ENCODE results near the gene OR14J1. TPM values are rescaled to one million over a fixed set of nuclear protein-coding genes. Genes with fewer than 3 reads are reported as not detected.
"Not testable (repeated sequence)": the region's sequence is repeated elsewhere in the genome, so short reads cannot be mapped to it uniquely, and the experiment has no call there.

Gene OR14J1
- total RNA-seq, 1 donor from 2014 or later: not detected

DNA sequence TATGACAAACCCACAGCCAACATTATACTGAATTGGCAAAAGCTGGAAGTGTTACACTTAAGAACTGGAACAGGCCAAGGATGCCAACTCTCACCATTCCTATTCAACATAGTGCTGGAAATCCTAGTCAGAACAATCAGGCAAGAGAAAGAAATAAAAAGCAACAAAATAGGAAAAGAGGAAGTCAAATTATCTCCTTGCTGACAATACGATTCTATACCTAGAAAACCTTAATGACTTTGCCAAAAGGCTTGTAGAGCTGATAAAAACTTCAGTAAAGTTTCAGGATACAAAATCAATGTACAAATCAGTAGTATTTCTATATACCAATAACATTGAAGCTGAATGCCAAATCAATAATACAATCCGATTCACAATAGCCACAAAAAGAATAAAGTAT, 34.8 kb downstream of the OR14J1 start:
- H3K36me3 Mint-ChIP-seq (ENCODE audit: low read depth): no peaks in the 10 kb centered on the region
- H3K4me3 Mint-ChIP-seq: no peak overlapping the region
- no peaks in the 10 kb centered on the region for H3K4me1 Mint-ChIP-seq
- peaks cover 14% of the 10 kb centered on the region for H3K27me3 Mint-ChIP-seq (ENCODE audit: low read depth)
- H3K27ac Mint-ChIP-seq (ENCODE audit: unreplicated experiment): no peak overlapping the region
- TF ChIP-seq, protein P1, sequence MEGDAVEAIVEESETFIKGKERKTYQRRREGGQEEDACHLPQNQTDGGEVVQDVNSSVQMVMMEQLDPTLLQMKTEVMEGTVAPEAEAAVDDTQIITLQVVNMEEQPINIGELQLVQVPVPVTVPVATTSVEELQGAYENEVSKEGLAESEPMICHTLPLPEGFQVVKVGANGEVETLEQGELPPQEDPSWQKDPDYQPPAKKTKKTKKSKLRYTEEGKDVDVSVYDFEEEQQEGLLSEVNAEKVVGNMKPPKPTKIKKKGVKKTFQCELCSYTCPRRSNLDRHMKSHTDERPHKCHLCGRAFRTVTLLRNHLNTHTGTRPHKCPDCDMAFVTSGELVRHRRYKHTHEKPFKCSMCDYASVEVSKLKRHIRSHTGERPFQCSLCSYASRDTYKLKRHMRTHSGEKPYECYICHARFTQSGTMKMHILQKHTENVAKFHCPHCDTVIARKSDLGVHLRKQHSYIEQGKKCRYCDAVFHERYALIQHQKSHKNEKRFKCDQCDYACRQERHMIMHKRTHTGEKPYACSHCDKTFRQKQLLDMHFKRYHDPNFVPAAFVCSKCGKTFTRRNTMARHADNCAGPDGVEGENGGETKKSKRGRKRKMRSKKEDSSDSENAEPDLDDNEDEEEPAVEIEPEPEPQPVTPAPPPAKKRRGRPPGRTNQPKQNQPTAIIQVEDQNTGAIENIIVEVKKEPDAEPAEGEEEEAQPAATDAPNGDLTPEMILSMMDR (conservative IDR thresholded peaks at IDR 0.05): no peak
- peaks cover 4% of the 10 kb centered on the region for H3K9me3 Mint-ChIP-seq
- DNase-seq (ENCODE audit: low read depth, low spot score): no peak

DNA sequence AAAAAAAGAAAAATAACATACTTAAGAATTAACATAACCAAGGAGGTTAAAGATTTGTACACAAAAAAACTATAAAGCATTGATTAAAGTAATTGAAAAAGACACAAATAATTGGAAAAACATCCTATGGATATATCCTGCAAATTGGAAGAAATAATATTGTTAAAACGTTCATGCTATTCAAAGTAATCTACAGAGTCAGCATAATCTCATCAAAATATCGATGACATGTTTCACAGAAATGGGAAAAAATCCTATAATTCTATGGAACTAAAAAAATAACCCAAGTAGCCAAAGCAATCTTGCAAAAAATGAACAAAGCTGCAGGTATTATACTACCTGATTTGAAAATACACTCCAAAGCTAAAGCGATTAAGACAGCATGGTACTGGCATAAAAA, 43.9 kb downstream of the OR14J1 start:
- Mint-ChIP-seq H3K4me1 (no peaks in the 10 kb centered on the region), H3K27me3 (ENCODE audit: low read depth) (peaks cover 2% of the 10 kb centered on the region), H3K4me3 (no peak overlapping the region), H3K36me3 (ENCODE audit: low read depth) (no peaks in the 10 kb centered on the region), H3K27ac (ENCODE audit: unreplicated experiment) (no peak overlapping the region), H3K9me3 (no peaks in the 10 kb centered on the region)
- TF ChIP-seq, protein P1 (conservative IDR thresholded peaks at IDR 0.05): no peak
- no peak for DNase-seq (ENCODE audit: low read depth, low spot score)

DNA sequence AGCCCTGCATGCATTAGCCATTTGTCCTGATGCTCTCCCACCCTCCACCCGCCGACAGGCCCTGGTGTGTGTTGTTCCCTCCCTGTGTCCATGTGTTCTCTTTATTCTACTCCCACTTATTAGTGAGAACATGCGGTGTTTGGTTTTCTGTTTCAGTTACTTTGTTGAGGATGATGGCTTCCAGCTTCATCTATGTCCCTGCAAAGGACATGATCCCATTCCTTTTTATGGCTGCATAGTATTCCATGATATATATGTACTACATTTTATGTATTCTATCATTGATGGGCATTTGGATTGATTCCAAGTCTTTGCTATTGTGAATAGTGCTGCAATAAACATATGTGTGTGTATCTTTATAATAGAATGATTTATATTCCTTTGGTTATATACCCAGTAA, 47.8 kb downstream of the OR14J1 start:
- H3K9me3 Mint-ChIP-seq; H3K27ac Mint-ChIP-seq (ENCODE audit: unreplicated experiment); DNase-seq (ENCODE audit: low read depth, low spot score); H3K36me3 Mint-ChIP-seq (ENCODE audit: low read depth); H3K4me3 Mint-ChIP-seq; H3K4me1 Mint-ChIP-seq: not testable (repeated sequence)
- H3K27me3 Mint-ChIP-seq (ENCODE audit: low read depth): peaks cover 21% of the 10 kb centered on the region

DNA sequence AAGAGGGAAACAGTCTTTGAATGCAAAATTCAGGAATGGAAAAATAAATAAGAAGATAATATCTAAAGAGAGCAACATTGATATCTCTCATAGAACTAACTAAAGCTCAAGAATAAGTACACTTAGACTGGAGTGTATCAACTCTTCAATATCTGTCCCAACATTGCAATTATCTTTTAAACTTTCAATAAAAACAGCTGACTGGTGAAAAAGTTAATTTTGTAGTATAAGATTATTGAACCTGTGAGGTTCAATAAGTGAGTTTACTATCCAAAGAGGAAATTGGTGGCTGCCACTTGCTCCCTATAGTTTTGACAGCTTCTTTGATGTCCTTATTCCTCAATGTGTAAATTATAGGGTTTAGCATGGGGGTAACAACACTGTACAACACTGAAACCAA, 53.5 kb downstream of the OR14J1 start:
- Mint-ChIP-seq H3K4me3 (no peak overlapping the region), H3K4me1 (no peaks in the 10 kb centered on the region), H3K27ac (ENCODE audit: unreplicated experiment) (no peak overlapping the region), H3K27me3 (ENCODE audit: low read depth) (peaks cover 27% of the 10 kb centered on the region), H3K36me3 (ENCODE audit: low read depth) (no peaks in the 10 kb centered on the region), H3K9me3 (peaks cover 6% of the 10 kb centered on the region)
- DNase-seq (ENCODE audit: low read depth, low spot score): no peak
- TF ChIP-seq, protein P1 (conservative IDR thresholded peaks at IDR 0.05): no peak

DNA sequence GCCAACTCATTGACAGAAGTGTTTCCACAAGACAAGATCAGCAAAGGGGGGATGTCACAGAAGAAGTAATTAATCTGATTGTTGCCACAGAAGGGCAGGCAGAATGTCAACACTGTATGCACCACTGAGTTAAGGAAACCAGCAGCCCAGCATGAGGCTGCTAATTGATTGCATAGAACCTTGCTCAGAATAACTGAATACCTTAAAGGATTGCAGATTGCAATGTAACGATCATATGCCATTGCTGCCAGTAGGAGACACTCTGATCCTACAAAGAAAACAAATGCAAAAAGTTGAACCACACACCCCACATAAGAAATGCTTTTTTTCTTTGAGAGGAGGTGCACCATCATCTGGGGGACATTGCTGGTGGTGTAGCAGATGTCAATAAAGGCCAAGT, 54.1 kb downstream of the OR14J1 start:
- Mint-ChIP-seq H3K4me3 (no peak overlapping the region), H3K9me3 (peaks cover 6% of the 10 kb centered on the region)

More for the DNA sequence above, 54.1 kb downstream of the OR14J1 start:
- no peaks in the 10 kb centered on the region for H3K36me3 Mint-ChIP-seq (ENCODE audit: low read depth)
- TF ChIP-seq, protein P1 (conservative IDR thresholded peaks at IDR 0.05): no peak
- H3K27ac Mint-ChIP-seq (ENCODE audit: unreplicated experiment): no peak overlapping the region
- peaks cover 30% of the 10 kb centered on the region for H3K27me3 Mint-ChIP-seq (ENCODE audit: low read depth)
- DNase-seq (ENCODE audit: low read depth, low spot score): no peak
- H3K4me1 Mint-ChIP-seq: no peaks in the 10 kb centered on the region

Other genes with a start within 250 kb of the OR14J1 start
- not detected in 2 replicates for gene OR2B3, start 214.4 kb upstream of the OR14J1 start, total RNA-seq
- not detected in 2 replicates for gene OR2J1, start 202.2 kb upstream of the OR14J1 start, total RNA-seq
- gene OR2J3, start 193.6 kb upstream of the OR14J1 start, total RNA-seq: not detected in 2 replicates
- gene OR2J2, start 130.8 kb upstream of the OR14J1 start, total RNA-seq: not detected in 2 replicates
- gene OR5V1, start 67.2 kb downstream of the OR14J1 start, total RNA-seq: not detected in 2 replicates
- not detected in 2 replicates for gene OR12D3, start 73.6 kb downstream of the OR14J1 start, total RNA-seq
- gene OR12D2, start 93.9 kb downstream of the OR14J1 start, total RNA-seq: not detected in 2 replicates
- not detected in 2 replicates for gene OR12D1, start 113.2 kb downstream of the OR14J1 start, total RNA-seq
- not detected in 2 replicates for gene OR10C1, start 137.6 kb downstream of the OR14J1 start, total RNA-seq
- gene OR11A1, start 155.4 kb downstream of the OR14J1 start, total RNA-seq: not detected in 2 replicates
- not detected in 2 replicates for gene OR2H1, start 155.5 kb downstream of the OR14J1 start, total RNA-seq
- not detected in 2 replicates for gene MAS1L, start 186.3 kb downstream of the OR14J1 start, total RNA-seq

All from neural crest cell (in vitro differentiated cells).